Stimulated activated CD8-positive, alpha-beta memory T cell treated with anti-CD3 and anti-CD28 coated beads, Interleukin-7, amount 100 ng/mL, for 1 hour (primary cell): ENCODE results near the gene MMP7.

Source experiments
- DNase-seq, 2 donors: peaks; one replicate each; pipeline ENCODE4 v3.0.0-alpha.2; 2020; ENCODE audit warnings: low read depth in 2 of 2

Gene MMP7

GRCh38 chr11:102530558-102530957, at the start of gene MMP7:
TSS of gene MMP7 (minus strand) at chr11:102530747. CDS start at chr11:102530700, 47 bp downstream.
- DNase-seq, result no peak

DNA sequence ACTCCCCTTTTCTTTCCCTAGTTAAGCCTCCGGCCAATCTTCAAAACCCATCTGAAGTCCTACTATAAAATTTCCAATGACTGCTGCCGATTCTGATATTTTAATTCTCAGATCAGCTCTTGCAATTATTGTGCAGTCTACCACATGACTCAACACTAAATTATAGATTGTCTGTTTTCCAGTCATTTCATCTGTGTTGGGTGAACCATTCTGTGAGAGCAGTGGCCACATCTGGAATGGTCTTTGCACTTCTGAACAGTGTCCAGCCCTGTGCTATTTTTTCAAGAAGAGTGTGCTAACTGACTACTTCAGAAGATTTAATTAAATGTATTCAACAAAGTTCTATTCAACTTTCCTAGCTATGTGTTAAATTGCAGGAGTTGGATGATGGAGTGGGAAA, 47.2 kb upstream of the MMP7 start:
- DNase-seq, result no peak

DNA sequence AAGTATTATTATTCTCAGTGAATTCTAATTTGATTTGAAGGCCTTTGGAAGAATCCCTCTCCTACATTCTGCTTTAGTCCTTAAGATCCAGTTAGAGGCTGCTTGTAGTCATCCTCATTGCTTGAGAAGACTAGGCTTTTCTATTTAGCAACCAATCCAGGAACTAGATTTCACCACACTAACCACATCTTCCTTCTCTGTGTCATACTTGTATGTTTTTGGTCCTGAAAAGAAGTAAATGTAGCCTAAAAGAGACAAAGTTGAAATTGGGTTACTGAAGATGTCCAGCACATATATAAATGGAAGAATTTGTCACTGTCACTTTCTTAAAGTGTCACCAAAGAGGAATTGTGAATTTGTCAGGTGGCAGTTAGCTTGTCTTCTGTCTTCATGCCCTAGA, 46.6 kb upstream of the MMP7 start:
- no peak for DNase-seq

- no peak for DNase-seq
Measured at GRCh38 chr11:102576350-102576749, 45.8 kb upstream of the MMP7 start.

- DNase-seq, result no peak
Measured at GRCh38 chr11:102575012-102575411, 44.5 kb upstream of the MMP7 start.

DNA sequence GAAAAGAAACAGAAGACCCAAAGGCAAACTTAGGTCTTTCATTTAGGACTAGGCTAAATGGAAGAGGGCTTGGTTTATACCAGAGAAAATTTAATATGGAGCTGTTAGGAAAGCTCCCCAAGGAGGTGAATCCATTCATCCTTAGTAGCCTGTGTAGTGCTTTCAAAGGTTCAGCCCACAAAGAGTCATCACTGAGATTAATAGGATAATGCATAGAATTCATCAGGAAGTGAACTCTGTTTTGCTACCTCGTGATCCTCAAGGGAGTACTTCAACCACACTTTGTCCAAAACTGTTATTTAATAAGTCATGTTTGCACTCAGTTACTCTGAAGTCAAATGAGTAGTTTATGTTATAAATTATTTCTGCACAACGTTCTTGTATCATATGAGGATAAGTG, 43.3 kb upstream of the MMP7 start:
- DNase-seq, result no peak

- no peak for DNase-seq
Measured at GRCh38 chr11:102572554-102573220, 42.1 kb upstream of the MMP7 start.

DNA sequence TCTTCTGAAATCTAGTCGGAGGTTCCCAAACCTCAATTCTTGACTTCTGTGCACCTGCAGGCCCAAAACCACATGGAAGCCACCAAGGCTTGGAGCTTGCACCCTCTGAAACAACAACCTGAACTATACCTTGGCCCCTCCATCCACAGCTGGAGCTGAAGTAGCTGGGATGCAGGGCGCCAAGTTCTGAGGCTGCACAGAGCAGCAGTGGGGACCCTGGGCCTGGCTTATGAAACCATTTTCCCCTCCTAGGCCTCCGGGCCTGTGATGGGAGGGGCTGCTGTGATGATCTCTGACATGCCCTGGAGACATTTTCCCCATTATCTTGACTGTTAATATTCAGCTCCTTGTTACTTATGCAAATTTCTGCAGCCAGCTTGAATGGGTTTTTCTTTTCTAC, 38.3 kb upstream of the MMP7 start:
- no peak for DNase-seq

DNA sequence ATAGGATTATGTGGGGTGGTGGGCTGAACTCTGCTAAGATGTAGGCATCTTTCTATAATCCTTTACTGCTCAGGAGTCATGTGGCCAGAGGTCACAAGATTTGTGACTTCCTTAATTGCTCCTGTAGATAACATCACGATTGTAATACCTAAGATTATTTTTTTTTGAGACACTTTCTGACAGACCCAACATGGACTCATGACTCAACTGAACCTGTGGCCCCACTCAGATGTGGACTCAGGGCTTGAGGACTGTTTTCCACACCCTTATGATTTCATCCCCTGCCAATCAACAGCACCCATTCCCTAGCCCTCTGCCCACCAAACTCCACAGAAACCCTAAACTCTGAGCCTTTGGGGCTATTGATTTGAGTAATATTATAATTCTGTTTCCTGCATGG, 35.6 kb upstream of the MMP7 start:
- no peak for DNase-seq

DNA sequence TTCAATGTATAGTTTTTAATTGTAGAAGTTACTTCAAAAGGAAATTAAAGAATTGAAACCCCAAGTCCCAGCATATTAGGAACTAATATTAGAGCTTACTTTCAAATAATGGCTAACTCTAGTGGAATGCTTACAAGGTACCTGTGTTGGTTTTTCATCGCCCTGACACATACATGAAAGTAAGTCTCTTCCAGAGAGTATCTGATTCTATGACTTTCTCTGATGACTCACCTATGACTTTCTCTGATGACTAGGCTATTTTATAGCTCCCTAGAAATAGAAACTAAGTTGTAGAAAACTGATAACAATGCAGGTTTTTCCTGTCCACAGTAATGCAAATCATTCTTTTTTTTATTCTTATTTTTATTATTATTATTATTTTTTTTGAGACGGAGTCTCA, 33.6 kb upstream of the MMP7 start:
- DNase-seq, result no peak

GRCh38 chr11:102561636-102562035, 31.1 kb upstream of the MMP7 start:
- DNase-seq, result no peak

GRCh38 chr11:102560555-102561011, 30.0 kb upstream of the MMP7 start:
- no peak for DNase-seq

GRCh38 chr11:102559839-102560238, 29.3 kb upstream of the MMP7 start:
- DNase-seq, result no peak

DNA sequence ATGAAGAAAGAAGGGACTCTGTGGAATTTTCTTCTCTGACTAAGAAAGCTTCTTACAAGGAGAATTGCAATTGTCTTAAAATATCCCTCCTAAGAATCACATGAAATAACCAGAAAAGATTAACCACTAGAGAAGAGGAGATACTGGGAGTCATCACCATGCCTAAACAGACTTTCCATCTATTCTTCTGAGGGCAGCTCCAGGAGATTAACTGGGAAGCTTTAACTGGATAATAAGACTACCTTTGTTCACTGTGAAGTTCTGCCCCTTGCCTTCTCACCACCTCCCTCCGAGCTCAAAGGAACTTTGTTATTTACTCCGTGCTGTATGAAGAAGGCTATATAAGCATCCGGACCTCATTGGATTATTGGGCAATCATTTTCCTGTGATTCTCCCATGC, 24.5 kb upstream of the MMP7 start:
- no peak for DNase-seq

- DNase-seq, result no peak
Measured at GRCh38 chr11:102553835-102554282, 23.3 kb upstream of the MMP7 start.

GRCh38 chr11:102552447-102553194, 22.1 kb upstream of the MMP7 start:
- no peak for DNase-seq

DNA sequence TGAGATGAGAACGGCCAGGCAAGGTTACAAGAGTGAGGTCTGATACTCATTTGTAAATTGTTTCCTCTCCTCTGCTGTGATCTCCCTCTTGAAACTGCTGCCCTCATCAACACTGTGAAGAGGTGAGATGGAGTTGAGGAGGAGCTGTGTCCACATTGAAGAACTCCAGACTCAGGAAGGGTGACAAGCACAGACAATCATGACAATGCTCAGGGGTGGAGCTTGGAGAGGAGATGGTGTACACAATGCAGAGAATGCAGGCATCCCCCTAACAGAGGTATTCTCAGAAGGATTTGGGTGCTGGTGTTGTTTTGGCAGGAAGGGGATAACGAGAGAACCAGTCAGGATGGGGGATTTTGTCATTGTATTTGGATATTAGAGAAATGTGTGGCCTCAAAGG, 21.5 kb upstream of the MMP7 start:
- no peak for DNase-seq

DNA sequence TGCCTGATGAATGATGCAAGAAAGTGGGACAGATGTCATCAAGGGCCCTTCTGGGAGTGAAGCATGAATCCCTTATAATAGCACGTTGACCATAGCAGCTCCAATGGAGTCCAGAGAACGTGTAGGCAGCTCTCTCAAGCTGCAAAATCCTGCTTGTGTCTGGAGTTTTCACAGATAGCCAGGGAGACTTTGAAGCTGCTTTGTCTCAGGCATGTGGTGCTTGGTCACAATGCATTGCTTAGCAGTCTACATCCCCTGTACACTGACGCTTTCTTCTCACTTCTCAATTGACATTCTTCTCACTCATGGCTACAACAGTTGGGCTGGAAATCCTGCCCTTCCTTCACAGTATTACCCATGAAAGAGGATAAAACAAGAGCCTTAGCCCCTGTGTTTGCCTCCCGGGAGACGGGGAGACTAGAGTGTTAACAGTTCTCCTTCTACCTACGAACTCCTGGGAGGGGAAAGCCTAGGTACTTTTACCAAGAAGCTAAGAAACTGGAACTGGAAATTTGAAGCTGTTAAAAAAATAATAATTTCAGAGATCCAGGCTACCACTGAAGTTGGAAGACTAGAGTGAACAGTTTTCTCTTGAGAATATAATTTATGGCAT, 20.7 kb upstream of the MMP7 start:
- DNase-seq, result no peak

DNA sequence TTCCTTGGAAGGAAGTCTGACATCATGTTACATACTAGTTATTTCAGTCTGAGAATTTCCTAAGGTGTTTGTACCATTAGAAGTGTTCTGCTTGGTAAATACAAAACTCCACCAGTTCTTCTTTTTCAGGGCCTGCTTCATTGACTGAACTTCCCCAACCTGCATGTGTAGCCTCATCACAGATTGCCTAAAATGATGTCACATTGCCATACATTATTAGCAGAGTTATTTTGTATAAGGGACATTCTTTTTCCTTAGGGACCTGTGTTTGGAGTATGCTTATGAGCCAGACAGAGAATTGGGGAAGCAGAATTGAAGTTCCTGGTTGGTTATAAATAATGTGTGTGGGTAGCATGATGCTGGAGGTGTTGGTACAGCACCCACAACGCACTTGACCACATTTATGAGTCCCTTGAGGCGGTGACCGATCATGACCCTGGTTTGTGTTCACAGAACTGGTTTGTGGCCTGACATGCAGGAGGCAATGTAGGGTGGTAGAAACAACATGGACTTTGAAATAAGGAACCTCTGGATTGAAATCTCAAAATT, 16.4 kb upstream of the MMP7 start:
- no peak for DNase-seq

GRCh38 chr11:102546427-102546826, 15.9 kb upstream of the MMP7 start:
- DNase-seq, result no peak

GRCh38 chr11:102545701-102546100, 15.2 kb upstream of the MMP7 start:
- no peak for DNase-seq

GRCh38 chr11:102544594-102544993, 14.0 kb upstream of the MMP7 start:
- no peak for DNase-seq

GRCh38 chr11:102539567-102539966, 9.0 kb upstream of the MMP7 start:
- no peak for DNase-seq
